Karpas-422 (cell line): ENCODE data around the gene CCDC40. TPM values are rescaled to one million over a fixed set of nuclear protein-coding genes. Genes with fewer than 3 reads are reported as not detected.
"Not testable (repeated sequence)": the region's sequence is repeated elsewhere in the genome, so short reads cannot be mapped to it uniquely, and the experiment has no call there.

Source experiments
- DNase-seq: peaks from one replicate; pipeline ENCODE4 v3.0.0-alpha.2; 2015
- H2AFZ ChIP-seq: fragments of 200-600 bp; sonication (generic); 2 replicates; pipeline ENCODE4 v1.6.1; 2014; ENCODE audit warnings: antibody characterized with exemption, low read length, mixed read lengths
- H3K27ac ChIP-seq: fragments of 200-600 bp; sonication (generic); 2 replicates; pipeline ENCODE4 v1.5.1; 2014; ENCODE audit warnings: mild to moderate bottlenecking, low read length, moderate library complexity
- H3K27me3 ChIP-seq: fragments of 200-600 bp; sonication (generic); 2 replicates; pipeline ENCODE4 v1.6.1; 2014; ENCODE audit warnings: low read length, mixed read lengths
- H3K36me3 ChIP-seq: fragments of 200-600 bp; sonication (generic); 2 replicates; pipeline ENCODE4 v1.6.1; 2014; ENCODE audit warnings: low read length, mixed read lengths; ENCODE audit not compliant: insufficient read depth
- H3K4me1 ChIP-seq: fragments of 200-600 bp; sonication (generic); 2 replicates; pipeline ENCODE4 v1.6.1; 2014; ENCODE audit warnings: mild to moderate bottlenecking, low read length, mixed read lengths
- H3K4me2 ChIP-seq: fragments of 200-600 bp; sonication (generic); 2 replicates; pipeline ENCODE4 v1.6.1; 2014; ENCODE audit warnings: low read length, low read depth, mild to moderate bottlenecking; ENCODE audit not compliant: poor library complexity, severe bottlenecking
- H3K4me3 ChIP-seq: fragments of 200-600 bp; sonication (generic); 2 replicates; pipeline ENCODE4 v1.5.1; 2014; ENCODE audit warnings: mild to moderate bottlenecking, antibody characterized with exemption, low read length, mixed read lengths
- H3K79me2 ChIP-seq: fragments of 200-600 bp; sonication (generic); 2 replicates; pipeline ENCODE4 v1.6.1; 2014; ENCODE audit warnings: mild to moderate bottlenecking, low read length, mixed read lengths
- H3K9ac ChIP-seq: fragments of 200-600 bp; sonication (generic); 2 replicates; pipeline ENCODE4 v1.6.0; 2014; ENCODE audit warnings: low read length
- H3K9me2 ChIP-seq: fragments of 200-600 bp; sonication (generic), shearing (Covaris generic); replicated peaks from 2 replicates; pipeline ENCODE4 v1.6.0; 2014; ENCODE audit warnings: mild to moderate bottlenecking, low read length, moderate library complexity; ENCODE audit not compliant: insufficient read depth
- H3K9me3 ChIP-seq: fragments of 300-700, 200-600 bp; sonication (generic); 2 replicates; pipeline ENCODE4 v1.6.1; 2014; ENCODE audit warnings: low read length, mixed read lengths
- H4K20me1 ChIP-seq: fragments of 200-600 bp; sonication (generic); 2 replicates; pipeline ENCODE4 v1.6.1; 2014; ENCODE audit warnings: mild to moderate bottlenecking, antibody characterized with exemption, low read length, low read depth; ENCODE audit not compliant: insufficient read depth
- total RNA-seq: library from RNA; depleted of rRNA; stranded (reverse); fragments of >200 nt; shearing (Covaris generic); gene quantifications from 2 replicates; pipeline ENCODE4 v1.2.3, GENCODE V29; 2014; ENCODE audit warnings: low replicate concordance

The CCDC40 gene
- total RNA-seq, 1 experiment from 2014 or later, result not detected

DNA sequence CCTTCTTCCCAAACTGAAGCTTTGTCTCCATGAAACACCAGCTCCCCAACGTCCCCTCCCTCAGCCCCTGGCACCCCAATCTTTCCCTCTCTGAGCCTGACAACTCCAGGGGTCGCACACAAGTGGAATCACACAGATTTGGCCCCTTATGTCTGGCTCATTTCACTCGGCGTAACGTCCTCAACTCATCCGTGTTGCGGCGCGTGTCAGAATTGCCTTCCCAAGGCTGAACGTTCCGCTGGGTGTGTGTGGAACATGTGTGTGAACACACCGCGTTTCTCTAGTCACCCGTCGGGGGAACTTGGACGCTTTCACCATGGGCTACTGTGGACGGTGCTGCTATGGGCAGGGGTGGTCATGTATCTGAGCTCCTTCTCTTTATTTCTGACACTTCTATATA, 45.7 kb upstream of the CCDC40 start:
- H3K9ac ChIP-seq, result no peak overlapping the region
- H3K79me2 ChIP-seq, result no peaks in the 10 kb centered on the region
- no peak overlapping the region for H2AFZ ChIP-seq
- no peaks in the 10 kb centered on the region for H4K20me1 ChIP-seq
- H3K27me3 ChIP-seq, result no peaks in the 10 kb centered on the region
- H3K4me1 ChIP-seq, result peaks cover 10% of the 10 kb centered on the region
- no peak for DNase-seq
- H3K9me2 ChIP-seq, result no peaks in the 10 kb centered on the region
- H3K9me3 ChIP-seq, result no peaks in the 10 kb centered on the region
- no peak overlapping the region for H3K4me3 ChIP-seq
- no peak overlapping the region for H3K4me2 ChIP-seq
- H3K36me3 ChIP-seq, result no peaks in the 10 kb centered on the region
- H3K27ac ChIP-seq, result no peak overlapping the region

DNA sequence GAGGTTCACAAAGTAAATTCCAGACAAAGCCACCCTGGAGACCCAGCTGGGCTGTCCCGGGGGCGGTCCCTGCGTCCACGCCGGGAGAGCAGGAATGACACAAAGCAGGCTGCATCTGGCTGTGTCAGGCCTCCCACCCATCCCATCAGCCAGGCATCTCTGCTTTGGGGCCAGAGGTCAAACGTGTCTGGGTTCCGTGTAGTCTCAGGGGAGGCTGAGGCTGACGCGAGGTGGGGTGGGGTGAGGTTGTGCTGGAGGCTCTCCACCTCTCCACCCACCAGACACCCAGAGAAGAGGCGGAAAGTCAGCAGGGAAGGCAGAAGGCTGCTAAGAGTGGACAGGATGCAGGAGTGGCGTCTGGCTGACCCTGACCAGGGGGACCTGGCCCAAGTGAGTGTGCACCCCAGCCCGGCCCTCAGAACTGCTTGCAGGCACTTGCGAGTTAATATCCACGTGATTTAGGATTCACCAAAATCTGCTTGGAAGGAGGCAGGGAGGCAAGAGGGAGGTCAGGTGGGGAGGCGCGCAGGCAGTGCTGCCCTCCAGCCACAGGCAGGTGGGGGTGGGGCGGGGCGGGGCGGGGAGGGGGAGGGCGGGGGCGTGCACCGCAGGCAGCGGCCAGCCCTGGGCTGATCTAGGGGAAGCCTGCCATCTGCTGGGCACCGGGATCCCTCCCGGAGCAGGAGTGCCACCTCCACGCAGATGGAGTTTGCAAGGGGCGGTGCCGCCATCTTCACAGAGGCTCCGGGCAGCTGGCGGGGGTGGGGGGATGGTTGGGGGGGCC, 45.1 kb upstream of the CCDC40 start:
- DNase-seq, result peak; percentile 81
- Histone ChIP-seq H3K9me2 (no peaks in the 10 kb centered on the region), H4K20me1 (no peaks in the 10 kb centered on the region), H3K27ac (no peak overlapping the region), H3K9ac (no peak overlapping the region), H3K9me3 (no peaks in the 10 kb centered on the region), H3K79me2 (no peaks in the 10 kb centered on the region), H3K4me3 (no peak overlapping the region), H3K27me3 (no peaks in the 10 kb centered on the region), H3K4me2 (no peak overlapping the region), H2AFZ (no peak overlapping the region), H3K4me1 (peaks cover 10% of the 10 kb centered on the region), H3K36me3 (no peaks in the 10 kb centered on the region)

DNA sequence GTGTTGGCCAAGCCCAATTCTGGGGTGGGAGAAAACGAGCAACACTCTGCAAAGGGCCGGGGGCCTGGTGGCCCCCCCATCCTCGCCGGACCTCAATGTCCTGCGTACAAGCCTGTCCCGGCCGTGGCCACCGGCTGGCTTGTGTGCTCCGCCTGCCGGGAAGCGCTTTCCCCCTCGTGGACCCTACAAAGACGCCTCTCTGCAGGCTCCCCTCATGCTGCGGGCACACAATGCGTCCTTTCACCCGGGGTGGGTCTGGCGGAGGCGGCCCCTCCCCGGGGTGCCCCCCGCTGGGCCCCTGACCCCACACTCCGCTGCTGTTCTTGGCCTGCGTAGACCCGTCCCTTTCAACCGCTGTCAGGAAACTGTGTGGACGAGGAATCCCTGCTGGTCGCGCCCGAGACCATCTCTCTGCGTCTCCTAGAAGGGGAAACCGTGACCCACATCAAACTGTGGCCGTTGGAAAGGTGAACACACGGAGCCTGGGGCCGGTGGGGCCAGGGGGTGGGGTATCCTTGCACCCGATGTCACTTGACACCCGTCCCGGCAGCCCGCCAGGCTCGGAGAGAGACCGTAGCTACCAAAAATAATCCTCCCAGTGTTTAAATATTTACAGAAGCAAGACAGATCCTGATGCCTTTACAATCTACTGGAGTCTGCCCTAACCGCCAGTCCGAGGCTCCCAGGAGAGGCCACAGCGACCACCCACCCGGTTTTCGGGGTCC, 44.4 kb upstream of the CCDC40 start:
- Histone ChIP-seq H3K36me3 (no peaks in the 10 kb centered on the region), H3K4me3 (no peak overlapping the region), H3K4me2 (no peak overlapping the region), H4K20me1 (no peaks in the 10 kb centered on the region), H3K9me3 (no peaks in the 10 kb centered on the region), H3K27ac (no peak overlapping the region), H3K9me2 (no peaks in the 10 kb centered on the region), H3K27me3 (no peaks in the 10 kb centered on the region), H3K79me2 (no peaks in the 10 kb centered on the region), H3K9ac (no peak overlapping the region), H2AFZ (no peak overlapping the region), H3K4me1 (peaks cover 10% of the 10 kb centered on the region)
- no peak for DNase-seq

DNA sequence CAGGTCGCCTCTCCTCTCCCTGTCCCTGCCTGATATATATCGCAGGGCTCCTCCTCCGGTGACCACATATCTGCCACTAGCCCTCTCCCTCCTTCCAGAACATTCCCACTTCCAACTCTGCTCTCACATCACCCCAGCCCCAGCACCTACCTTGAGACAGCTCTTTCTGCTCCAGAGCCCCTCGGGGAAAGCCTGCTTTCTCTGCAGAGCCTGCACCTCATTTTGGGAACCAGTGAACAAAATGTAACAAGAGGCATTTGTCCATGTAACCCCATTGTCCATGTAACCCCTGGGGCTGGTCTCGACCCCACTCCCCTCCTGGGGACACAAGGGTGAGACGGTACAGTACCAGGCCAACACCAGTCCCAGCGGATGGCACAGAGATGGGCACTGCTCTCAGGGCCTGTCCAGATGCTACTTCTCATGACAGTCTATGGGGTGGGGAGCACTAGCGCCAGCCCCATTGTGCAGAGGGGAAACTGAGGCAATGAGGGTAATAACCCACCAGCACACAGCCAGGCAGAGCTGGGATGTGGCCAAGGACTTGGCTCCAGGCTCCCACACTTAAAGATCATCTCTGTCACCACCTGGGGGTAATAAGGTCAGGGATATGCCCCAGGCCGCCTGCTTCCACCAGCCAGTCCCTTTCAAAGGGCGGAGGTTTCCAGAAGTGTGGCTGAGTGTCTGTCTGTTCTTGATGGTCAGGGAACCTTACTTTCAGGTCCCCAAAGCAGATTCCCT, 43.6 kb upstream of the CCDC40 start:
- Histone ChIP-seq H3K4me2 (no peak overlapping the region), H3K9me2 (no peaks in the 10 kb centered on the region), H3K27ac (no peak overlapping the region), H3K4me3 (no peak overlapping the region), H3K9ac (peak overlapping the region; percentile 37; the same call in 1 of the 2 replicates), H2AFZ (no peak overlapping the region), H3K36me3 (no peaks in the 10 kb centered on the region), H3K9me3 (no peaks in the 10 kb centered on the region), H3K4me1 (peaks cover 10% of the 10 kb centered on the region), H4K20me1 (no peaks in the 10 kb centered on the region), H3K79me2 (no peaks in the 10 kb centered on the region), H3K27me3 (no peaks in the 10 kb centered on the region)
- DNase-seq, result no peak

DNA sequence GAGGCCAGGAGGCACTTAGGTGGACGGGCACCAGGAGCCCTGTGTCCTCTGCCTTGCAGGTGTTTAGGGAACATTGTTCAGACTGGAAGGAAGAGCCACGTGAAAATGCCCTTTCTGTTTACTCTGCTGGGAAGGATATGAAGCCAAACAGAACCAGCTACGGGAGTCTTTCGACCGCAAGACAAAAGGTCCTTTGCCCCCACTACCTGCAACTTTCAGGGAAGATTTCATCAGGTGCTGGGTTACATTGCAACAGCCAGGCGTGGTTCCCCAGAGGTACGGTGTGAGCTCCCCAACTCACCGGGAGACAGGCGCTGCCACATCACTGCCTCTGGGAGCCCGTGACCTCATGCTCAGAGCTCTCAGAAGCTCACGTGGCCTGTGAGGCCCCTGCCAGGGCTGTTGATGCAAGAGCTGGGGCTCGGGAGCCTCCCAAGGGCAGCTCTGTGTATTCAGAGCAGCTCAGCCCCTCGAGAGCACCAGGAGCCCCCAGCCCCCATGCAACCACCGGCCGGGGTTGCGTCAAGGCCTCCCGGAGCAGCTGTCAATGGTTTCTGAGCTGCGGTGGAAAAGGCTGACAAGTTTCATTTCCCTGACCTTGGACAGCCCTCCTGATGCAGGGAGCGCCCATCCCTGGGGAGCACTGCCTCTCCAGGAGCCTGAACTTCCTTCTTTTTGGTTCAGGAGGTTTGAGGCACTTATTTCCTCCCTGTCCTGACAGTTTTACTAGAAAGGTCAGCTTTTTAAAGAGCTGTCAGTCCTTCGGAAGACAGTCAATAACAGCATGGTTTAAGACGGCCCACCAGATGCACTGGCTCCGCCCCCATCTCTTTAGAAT, 42.8 kb upstream of the CCDC40 start:
- DNase-seq, result peak; percentile 55
- H3K4me2 ChIP-seq, result no peak overlapping the region
- H3K9ac ChIP-seq, result peak overlapping the region; percentile 37; the same call in 1 of the 2 replicates
- no peak overlapping the region for H3K4me3 ChIP-seq
- H3K27me3 ChIP-seq, result no peaks in the 10 kb centered on the region
- no peak overlapping the region for H3K27ac ChIP-seq
- H3K9me3 ChIP-seq, result no peaks in the 10 kb centered on the region
- H2AFZ ChIP-seq, result peak overlapping the region; percentile 9; the same call in 1 of the 2 replicates
- H3K36me3 ChIP-seq, result no peaks in the 10 kb centered on the region
- H3K9me2 ChIP-seq, result no peaks in the 10 kb centered on the region
- H3K4me1 ChIP-seq, result peaks cover 10% of the 10 kb centered on the region
- no peaks in the 10 kb centered on the region for H3K79me2 ChIP-seq
- H4K20me1 ChIP-seq, result no peaks in the 10 kb centered on the region

DNA sequence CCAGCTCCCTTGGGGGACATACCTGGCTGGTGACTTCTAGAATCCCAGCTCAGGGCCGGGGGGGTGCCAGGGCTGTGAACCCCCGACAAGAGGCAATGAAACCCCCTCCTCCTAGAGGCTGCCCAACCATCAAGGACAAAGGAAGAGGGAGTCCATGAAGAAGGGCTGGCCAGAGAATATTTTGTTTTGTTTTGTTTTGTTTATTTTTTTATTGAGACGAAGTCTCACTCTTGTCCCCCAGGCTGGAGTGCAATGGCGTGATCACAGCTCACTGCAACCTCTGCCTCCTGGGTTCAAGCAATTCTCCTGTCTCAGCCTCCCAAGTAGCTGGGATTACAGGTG, 42.2 kb upstream of the CCDC40 start:
- H3K36me3 ChIP-seq, H3K9me2 ChIP-seq, H3K27ac ChIP-seq, H3K79me2 ChIP-seq, H4K20me1 ChIP-seq, H3K9me3 ChIP-seq, H3K27me3 ChIP-seq, H3K4me3 ChIP-seq, DNase-seq, H3K4me1 ChIP-seq, H3K4me2 ChIP-seq, H2AFZ ChIP-seq: not testable (repeated sequence)
- peak overlapping the region; percentile 37; the same call in 1 of the 2 replicates for H3K9ac ChIP-seq

DNA sequence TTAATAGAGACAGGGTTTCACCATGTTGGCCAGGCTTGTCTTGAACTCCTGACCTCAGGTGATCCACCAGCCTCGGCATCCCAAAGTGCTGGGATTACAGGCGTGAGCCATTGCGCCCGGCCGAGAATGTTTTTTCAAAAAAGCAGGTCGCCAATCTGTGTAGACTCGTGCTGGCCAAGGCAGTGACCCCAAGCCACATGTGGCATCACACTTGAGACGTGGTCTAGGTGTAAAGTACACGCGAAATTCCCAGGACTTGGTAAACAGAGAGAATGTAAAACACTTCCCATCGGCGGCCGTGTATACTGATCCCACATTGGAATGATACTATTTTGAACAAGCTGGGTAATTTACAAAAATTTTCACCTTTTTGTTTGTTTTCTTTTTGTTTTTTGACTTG, 41.8 kb upstream of the CCDC40 start:
- Histone ChIP-seq H3K4me1 (peaks cover 10% of the 10 kb centered on the region), H2AFZ (no peak overlapping the region), H3K27me3 (no peaks in the 10 kb centered on the region), H3K9me3 (no peaks in the 10 kb centered on the region), H3K36me3 (no peaks in the 10 kb centered on the region), H3K4me2 (no peak overlapping the region), H3K9ac (no peak overlapping the region), H3K9me2 (no peaks in the 10 kb centered on the region), H3K79me2 (no peaks in the 10 kb centered on the region), H4K20me1 (no peaks in the 10 kb centered on the region), H3K27ac (no peak overlapping the region), H3K4me3 (no peak overlapping the region)
- no peak for DNase-seq
